ENCODE results near the gene MEOX1. TPM values are rescaled to one million over a fixed set of nuclear protein-coding genes. Genes with fewer than 3 reads are reported as not detected.

MEOX1 gene
- total RNA-seq, 1 experiment from 2014 or later = not detected

- DNase-seq = no peak
- CTCF ChIA-PET = interaction anchor here (0.7 kb wide), 1 partner anchor 23 kb away, joined by 4 read pairs; no protein-coding TSS in a partner anchor
- H3K27ac Mint-ChIP-seq (ENCODE audit: unreplicated experiment) = no peak overlapping the region
- no TSS peak for BruUV-seq (replicated peaks)
- intact Hi-C loops (cut with micrococcal nuclease; ENCODE audit: unreplicated experiment) = no loop called here
- no peak overlapping the region for H3K4me3 Mint-ChIP-seq (ENCODE audit: low read depth, unreplicated experiment)
- peaks cover 92% of the 10 kb centered on the region for H3K27me3 Mint-ChIP-seq (ENCODE audit: unreplicated experiment)
- no peaks in the 10 kb centered on the region for H3K36me3 Mint-ChIP-seq (ENCODE audit: insufficient read depth, unreplicated experiment)
- TF ChIP-seq CTCF (IDR thresholded peaks at IDR 0.05; ENCODE audit: unreplicated experiment) = no peak
- no peaks in the 10 kb centered on the region for H3K9me3 Mint-ChIP-seq (ENCODE audit: low read depth, unreplicated experiment)
- H3K4me1 Mint-ChIP-seq (ENCODE audit: low read depth, unreplicated experiment) = no peaks in the 10 kb centered on the region
Observed at GRCh38 chr17:43625606-43626005, 36.1 kb downstream of the MEOX1 start.

- no peak for TF ChIP-seq CTCF (IDR thresholded peaks at IDR 0.05; ENCODE audit: unreplicated experiment)
- H3K4me1 Mint-ChIP-seq (ENCODE audit: low read depth, unreplicated experiment) = no peaks in the 10 kb centered on the region
- peaks cover 94% of the 10 kb centered on the region for H3K27me3 Mint-ChIP-seq (ENCODE audit: unreplicated experiment)
- H3K36me3 Mint-ChIP-seq (ENCODE audit: insufficient read depth, unreplicated experiment) = no peaks in the 10 kb centered on the region
- H3K9me3 Mint-ChIP-seq (ENCODE audit: low read depth, unreplicated experiment) = no peaks in the 10 kb centered on the region
- CTCF ChIA-PET = interaction anchor here (0.7 to 0.8 kb wide), 2 partner anchors 9 to 487 kb away, joined by 3 read pairs; no protein-coding TSS in a partner anchor
- no peak overlapping the region for H3K4me3 Mint-ChIP-seq (ENCODE audit: low read depth, unreplicated experiment)
- intact Hi-C loops (cut with micrococcal nuclease; ENCODE audit: unreplicated experiment) = no loop called here
- no peak overlapping the region for H3K27ac Mint-ChIP-seq (ENCODE audit: unreplicated experiment)
- DNase-seq = no peak
- no TSS peak for BruUV-seq (replicated peaks)
Observed at GRCh38 chr17:43620581-43620980, 41.1 kb downstream of the MEOX1 start.

GRCh38 chr17:43620147-43620546, 41.6 kb downstream of the MEOX1 start:
- Mint-ChIP-seq H3K4me3 (ENCODE audit: low read depth, unreplicated experiment) (no peak overlapping the region), H3K4me1 (ENCODE audit: low read depth, unreplicated experiment) (no peaks in the 10 kb centered on the region), H3K9me3 (ENCODE audit: low read depth, unreplicated experiment) (no peaks in the 10 kb centered on the region), H3K27me3 (ENCODE audit: unreplicated experiment) (peaks cover 94% of the 10 kb centered on the region), H3K27ac (ENCODE audit: unreplicated experiment) (no peak overlapping the region), H3K36me3 (ENCODE audit: insufficient read depth, unreplicated experiment) (no peaks in the 10 kb centered on the region)
- TF ChIP-seq CTCF (IDR thresholded peaks at IDR 0.05; ENCODE audit: unreplicated experiment) = no peak
- DNase-seq = no peak
- CTCF ChIA-PET = interaction anchor here (0.8 kb wide), 1 partner anchor 9 kb away, joined by 3 read pairs; no protein-coding TSS in a partner anchor
- BruUV-seq (replicated peaks) = no TSS peak
- intact Hi-C loops (cut with micrococcal nuclease; ENCODE audit: unreplicated experiment) = no loop called here

GRCh38 chr17:43619705-43620104, 42.0 kb downstream of the MEOX1 start:
- no peak overlapping the region for H3K27ac Mint-ChIP-seq (ENCODE audit: unreplicated experiment)
- DNase-seq = no peak
- CTCF ChIA-PET = no interaction called here
- H3K4me1 Mint-ChIP-seq (ENCODE audit: low read depth, unreplicated experiment) = no peaks in the 10 kb centered on the region
- no peaks in the 10 kb centered on the region for H3K36me3 Mint-ChIP-seq (ENCODE audit: insufficient read depth, unreplicated experiment)
- intact Hi-C loops (cut with micrococcal nuclease; ENCODE audit: unreplicated experiment) = no loop called here
- no peaks in the 10 kb centered on the region for H3K9me3 Mint-ChIP-seq (ENCODE audit: low read depth, unreplicated experiment)
- no peak for TF ChIP-seq CTCF (IDR thresholded peaks at IDR 0.05; ENCODE audit: unreplicated experiment)
- no peak overlapping the region for H3K4me3 Mint-ChIP-seq (ENCODE audit: low read depth, unreplicated experiment)
- H3K27me3 Mint-ChIP-seq (ENCODE audit: unreplicated experiment) = peaks cover 94% of the 10 kb centered on the region
- BruUV-seq (replicated peaks) = no TSS peak

Measured in Calu3 (cell line).